Measurements from ENCODE around the gene B4GALNT3. TPM values are rescaled to one million over a fixed set of nuclear protein-coding genes. Genes with fewer than 3 reads are reported as not detected.

B4GALNT3 gene
- total and polyA plus RNA-seq, 2 of the 13 experiments (the other 11 are each of a cell fraction or from before 2014, with no cell fraction given) = 3.2 to 4.4 TPM

DNA sequence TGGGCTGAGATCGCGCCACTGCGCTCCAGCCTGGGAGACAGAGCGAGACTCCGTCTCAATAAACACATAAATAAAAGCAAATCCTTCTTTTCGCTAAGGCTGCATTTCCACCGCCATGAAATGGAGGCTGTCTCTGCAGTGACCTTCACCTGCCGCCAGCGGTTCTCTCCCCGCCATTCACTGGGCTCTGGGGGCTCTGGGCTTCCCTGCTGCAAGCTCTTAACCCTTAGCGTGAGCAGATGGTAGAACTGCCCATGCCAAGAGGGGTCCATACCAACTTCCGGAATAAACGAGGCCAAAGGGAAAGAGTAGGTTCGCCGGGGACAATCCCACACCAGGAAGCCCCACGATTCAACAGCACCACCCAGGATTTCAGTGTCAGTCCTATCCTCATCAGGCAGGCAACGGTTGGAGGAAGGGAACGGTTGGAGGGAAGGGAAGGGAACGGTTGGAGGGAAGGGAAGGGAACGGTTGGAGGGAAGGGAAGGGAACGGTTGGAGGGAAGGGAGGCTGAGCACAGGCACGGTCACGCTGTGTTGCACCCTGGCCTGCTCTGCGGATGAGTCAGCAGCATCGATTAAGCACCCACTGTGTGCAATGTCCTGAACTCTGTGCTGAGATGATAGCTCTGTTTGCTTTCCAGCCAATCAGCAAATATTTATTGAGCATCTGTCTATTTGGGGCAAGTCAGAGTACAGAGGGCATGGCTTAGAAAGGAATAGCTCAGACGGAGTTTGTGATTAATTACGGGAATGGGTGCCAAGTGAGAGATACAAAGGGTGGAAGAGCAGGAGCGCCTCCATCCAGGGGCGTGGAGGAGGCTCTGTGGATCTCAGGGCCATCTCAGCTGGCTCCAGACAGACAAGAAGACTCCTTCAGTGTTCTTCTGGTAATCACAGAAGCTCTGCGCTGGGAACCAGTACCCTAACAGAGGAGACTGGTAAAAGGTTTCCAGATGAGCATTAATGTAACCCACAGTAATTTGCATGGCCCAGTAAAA, 125.6 kb downstream of the B4GALNT3 start (continued):
- TF ChIP-seq, protein P1, sequence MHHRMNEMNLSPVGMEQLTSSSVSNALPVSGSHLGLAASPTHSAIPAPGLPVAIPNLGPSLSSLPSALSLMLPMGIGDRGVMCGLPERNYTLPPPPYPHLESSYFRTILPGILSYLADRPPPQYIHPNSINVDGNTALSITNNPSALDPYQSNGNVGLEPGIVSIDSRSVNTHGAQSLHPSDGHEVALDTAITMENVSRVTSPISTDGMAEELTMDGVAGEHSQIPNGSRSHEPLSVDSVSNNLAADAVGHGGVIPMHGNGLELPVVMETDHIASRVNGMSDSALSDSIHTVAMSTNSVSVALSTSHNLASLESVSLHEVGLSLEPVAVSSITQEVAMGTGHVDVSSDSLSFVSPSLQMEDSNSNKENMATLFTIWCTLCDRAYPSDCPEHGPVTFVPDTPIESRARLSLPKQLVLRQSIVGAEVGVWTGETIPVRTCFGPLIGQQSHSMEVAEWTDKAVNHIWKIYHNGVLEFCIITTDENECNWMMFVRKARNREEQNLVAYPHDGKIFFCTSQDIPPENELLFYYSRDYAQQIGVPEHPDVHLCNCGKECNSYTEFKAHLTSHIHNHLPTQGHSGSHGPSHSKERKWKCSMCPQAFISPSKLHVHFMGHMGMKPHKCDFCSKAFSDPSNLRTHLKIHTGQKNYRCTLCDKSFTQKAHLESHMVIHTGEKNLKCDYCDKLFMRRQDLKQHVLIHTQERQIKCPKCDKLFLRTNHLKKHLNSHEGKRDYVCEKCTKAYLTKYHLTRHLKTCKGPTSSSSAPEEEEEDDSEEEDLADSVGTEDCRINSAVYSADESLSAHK (CRISPR knock-in tag; IDR thresholded peaks at IDR 0.05; ENCODE audit: borderline replicate concordance) = no peak
- TF ChIP-seq KAT2B (IDR thresholded peaks at IDR 0.05; ENCODE audit: borderline replicate concordance, low read depth, low read length) (0 out of 2 replicates have a peak, but pooled peaks have one; percentile 7), ZKSCAN8 (CRISPR knock-in tag; IDR thresholded peaks at IDR 0.05; ENCODE audit: borderline replicate concordance) (peak; percentile 100), SALL2 (CRISPR knock-in tag; IDR thresholded peaks at IDR 0.05) (no peak), ZNF672 (CRISPR knock-in tag; IDR thresholded peaks at IDR 0.05) (no peak), SUZ12 (IDR thresholded peaks at IDR 0.05; ENCODE audit: low read depth, low read length) (no peak), ZNF777 (CRISPR knock-in tag; IDR thresholded peaks at IDR 0.05) (no peak), ZBTB1 (CRISPR knock-in tag; IDR thresholded peaks at IDR 0.05; ENCODE audit: borderline replicate concordance) (no peak), GATAD1 (CRISPR knock-in tag; IDR thresholded peaks at IDR 0.05) (peak; percentile 55; the same call in 1 of the 2 replicates), RFXANK (CRISPR knock-in tag; IDR thresholded peaks at IDR 0.05) (no peak; the same call in 1 of the 2 replicates), CREM (IDR thresholded peaks at IDR 0.05) (peak; percentile 87), CREM (CRISPR knock-in tag; IDR thresholded peaks at IDR 0.05) (no peak), PAWR (CRISPR knock-in tag; IDR thresholded peaks at IDR 0.05; ENCODE audit: borderline replicate concordance) (no peak), PTBP1 (IDR thresholded peaks at IDR 0.05; ENCODE audit: low read depth, low read length, poor library complexity, severe bottlenecking) (no peak), TMF1 (CRISPR knock-in tag; IDR thresholded peaks at IDR 0.05; ENCODE audit: low read depth) (no peak), SP1 (IDR thresholded peaks at IDR 0.05) (no peak), SP1 (CRISPR knock-in tag; IDR thresholded peaks at IDR 0.05) (0 out of 2 replicates have a peak, but pooled peaks have one; percentile 23)
- TF ChIP-seq, protein P2, sequence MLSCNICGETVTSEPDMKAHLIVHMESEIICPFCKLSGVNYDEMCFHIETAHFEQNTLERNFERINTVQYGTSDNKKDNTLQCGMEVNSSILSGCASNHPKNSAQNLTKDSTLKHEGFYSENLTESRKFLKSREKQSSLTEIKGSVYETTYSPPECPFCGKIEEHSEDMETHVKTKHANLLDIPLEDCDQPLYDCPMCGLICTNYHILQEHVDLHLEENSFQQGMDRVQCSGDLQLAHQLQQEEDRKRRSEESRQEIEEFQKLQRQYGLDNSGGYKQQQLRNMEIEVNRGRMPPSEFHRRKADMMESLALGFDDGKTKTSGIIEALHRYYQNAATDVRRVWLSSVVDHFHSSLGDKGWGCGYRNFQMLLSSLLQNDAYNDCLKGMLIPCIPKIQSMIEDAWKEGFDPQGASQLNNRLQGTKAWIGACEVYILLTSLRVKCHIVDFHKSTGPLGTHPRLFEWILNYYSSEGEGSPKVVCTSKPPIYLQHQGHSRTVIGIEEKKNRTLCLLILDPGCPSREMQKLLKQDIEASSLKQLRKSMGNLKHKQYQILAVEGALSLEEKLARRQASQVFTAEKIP (CRISPR knock-in tag; IDR thresholded peaks at IDR 0.05; ENCODE audit: borderline replicate concordance) = no peak
- TF ChIP-seq, protein P3, sequence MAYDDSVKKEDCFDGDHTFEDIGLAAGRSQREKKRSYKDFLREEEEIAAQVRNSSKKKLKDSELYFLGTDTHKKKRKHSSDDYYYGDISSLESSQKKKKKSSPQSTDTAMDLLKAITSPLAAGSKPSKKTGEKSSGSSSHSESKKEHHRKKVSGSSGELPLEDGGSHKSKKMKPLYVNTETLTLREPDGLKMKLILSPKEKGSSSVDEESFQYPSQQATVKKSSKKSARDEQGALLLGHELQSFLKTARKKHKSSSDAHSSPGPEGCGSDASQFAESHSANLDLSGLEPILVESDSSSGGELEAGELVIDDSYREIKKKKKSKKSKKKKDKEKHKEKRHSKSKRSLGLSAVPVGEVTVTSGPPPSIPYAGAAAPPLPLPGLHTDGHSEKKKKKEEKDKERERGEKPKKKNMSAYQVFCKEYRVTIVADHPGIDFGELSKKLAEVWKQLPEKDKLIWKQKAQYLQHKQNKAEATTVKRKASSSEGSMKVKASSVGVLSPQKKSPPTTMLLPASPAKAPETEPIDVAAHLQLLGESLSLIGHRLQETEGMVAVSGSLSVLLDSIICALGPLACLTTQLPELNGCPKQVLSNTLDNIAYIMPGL (CRISPR knock-in tag; IDR thresholded peaks at IDR 0.05; ENCODE audit: borderline replicate concordance in 1 of 2, low read depth in 1 of 2) = no peak
- TF ChIP-seq, protein P4, sequence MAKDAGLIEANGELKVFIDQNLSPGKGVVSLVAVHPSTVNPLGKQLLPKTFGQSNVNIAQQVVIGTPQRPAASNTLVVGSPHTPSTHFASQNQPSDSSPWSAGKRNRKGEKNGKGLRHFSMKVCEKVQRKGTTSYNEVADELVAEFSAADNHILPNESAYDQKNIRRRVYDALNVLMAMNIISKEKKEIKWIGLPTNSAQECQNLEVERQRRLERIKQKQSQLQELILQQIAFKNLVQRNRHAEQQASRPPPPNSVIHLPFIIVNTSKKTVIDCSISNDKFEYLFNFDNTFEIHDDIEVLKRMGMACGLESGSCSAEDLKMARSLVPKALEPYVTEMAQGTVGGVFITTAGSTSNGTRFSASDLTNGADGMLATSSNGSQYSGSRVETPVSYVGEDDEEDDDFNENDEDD (CRISPR knock-in tag; IDR thresholded peaks at IDR 0.05; ENCODE audit: borderline replicate concordance) = no peak; the same call in 1 of the 2 replicates
- TF ChIP-seq, protein P5, sequence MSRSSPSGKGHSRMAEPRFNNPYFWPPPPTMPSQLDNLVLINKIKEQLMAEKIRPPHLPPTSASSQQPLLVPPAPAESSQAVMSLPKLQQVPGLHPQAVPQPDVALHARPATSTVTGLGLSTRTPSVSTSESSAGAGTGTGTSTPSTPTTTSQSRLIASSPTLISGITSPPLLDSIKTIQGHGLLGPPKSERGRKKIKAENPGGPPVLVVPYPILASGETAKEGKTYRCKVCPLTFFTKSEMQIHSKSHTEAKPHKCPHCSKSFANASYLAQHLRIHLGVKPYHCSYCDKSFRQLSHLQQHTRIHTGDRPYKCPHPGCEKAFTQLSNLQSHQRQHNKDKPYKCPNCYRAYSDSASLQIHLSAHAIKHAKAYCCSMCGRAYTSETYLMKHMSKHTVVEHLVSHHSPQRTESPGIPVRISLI (CRISPR knock-in tag; IDR thresholded peaks at IDR 0.05; ENCODE audit: borderline replicate concordance) = no peak
